Subcutaneous abdominal adipose tissue (tissue), 5 donors: ENCODE measurements around the gene PTER.

Experiments used
- H3K27ac ChIP-seq: one replicate; pipeline ENCODE4 v1.7.0; 2013; ENCODE audit warnings: low read depth, mild to moderate bottlenecking, inconsistent platforms, low read length, moderate library complexity
- H3K27me3 ChIP-seq, 5 donors: one replicate each; pipeline ENCODE4 v1.7.0; 2013; ENCODE audit warnings: low read length in 5 of 5, inconsistent platforms in 1 of 5; ENCODE audit not compliant: control insufficient read depth in 5 of 5, insufficient read depth in 4 of 5
- H3K36me3 ChIP-seq, 5 donors: one replicate each; pipeline ENCODE4 v1.7.0; 2013; ENCODE audit warnings: low read length in 5 of 5; ENCODE audit not compliant: control insufficient read depth in 5 of 5, insufficient read depth in 5 of 5
- H3K4me1 ChIP-seq, 5 donors: one replicate each; pipeline ENCODE4 v1.7.0; 2013; ENCODE audit warnings: low read length in 5 of 5, mild to moderate bottlenecking in 3 of 5, moderate library complexity in 1 of 5; ENCODE audit not compliant: control insufficient read depth in 5 of 5, insufficient read depth in 5 of 5
- H3K4me3 ChIP-seq, 5 donors: one replicate each; pipeline ENCODE4 v1.7.0; 2013; ENCODE audit warnings: low read length in 5 of 5, low read depth in 1 of 5
- H3K9ac ChIP-seq, 5 donors: one replicate each; pipeline ENCODE4 v1.7.0; 2013; ENCODE audit warnings: low read length in 5 of 5, mild to moderate bottlenecking in 4 of 5, moderate library complexity in 3 of 5
- H3K9me3 ChIP-seq, 5 donors: one replicate each; pipeline ENCODE4 v1.7.0; 2013; ENCODE audit warnings: low read length in 5 of 5; ENCODE audit not compliant: control insufficient read depth in 5 of 5
- donor health status: healthy.
- donor health status: healthy.
- donor health status: healthy.
- donor health status: healthy.
- donor health status: healthy.

PTER gene

GRCh38 chr10:16497911-16498310 lies 61.1 kb downstream of the PTER start:
- H3K27me3 ChIP-seq, result no peaks in the 10 kb centered on the region
- no peaks in the 10 kb centered on the region for H3K9me3 ChIP-seq

GRCh38 chr10:16505161-16505560 lies 68.4 kb downstream of the PTER start:
- Histone ChIP-seq H3K36me3 (peaks cover 0 to 35% (median 5%) of the 10 kb centered on the region in 5 donors), H3K27me3 (no peaks in the 10 kb centered on the region), H3K9me3 (no peaks in the 10 kb centered on the region), H3K27ac (no peak overlapping the region), H3K9ac (no peak overlapping the region), H3K4me1 (no peaks in the 10 kb centered on the region), H3K4me3 (no peak overlapping the region)

More at GRCh38 chr10:16497911-16498310, 61.1 kb downstream of the PTER start:
- peaks cover 0 to 6% (median 5%) of the 10 kb centered on the region in 5 donors for H3K36me3 ChIP-seq
- H3K27ac ChIP-seq, result no peak overlapping the region
- H3K9ac ChIP-seq, result no peak overlapping the region
- H3K4me1 ChIP-seq, result no peaks in the 10 kb centered on the region
- H3K4me3 ChIP-seq, result no peak overlapping the region

DNA sequence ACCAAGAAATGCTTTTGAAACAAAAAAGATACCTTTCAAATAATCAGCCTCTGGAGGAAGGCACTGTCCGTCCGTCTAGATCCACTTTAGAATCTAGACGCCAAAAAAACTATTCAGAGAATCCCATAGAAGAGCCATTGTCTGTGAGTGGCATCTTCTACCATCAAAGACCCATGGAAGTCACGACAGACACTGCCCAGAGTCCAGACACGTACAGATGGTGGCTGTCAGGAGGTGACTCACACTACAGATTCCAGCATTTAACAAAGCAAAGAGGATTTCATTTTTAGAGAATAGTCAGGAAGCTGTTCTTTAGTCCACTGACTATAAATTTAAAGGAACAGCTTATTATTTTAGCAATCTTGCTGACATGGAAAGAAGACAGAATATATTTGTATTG lies 73.2 kb downstream of the PTER start:
- no peak overlapping the region for H3K27ac ChIP-seq
- no peak overlapping the region for H3K9ac ChIP-seq
- no peak overlapping the region for H3K4me3 ChIP-seq
- no peaks in the 10 kb centered on the region for H3K4me1 ChIP-seq
- peaks cover 5 to 47% (median 10%) of the 10 kb centered on the region in 5 donors for H3K36me3 ChIP-seq
- H3K9me3 ChIP-seq, result no peaks in the 10 kb centered on the region
- H3K27me3 ChIP-seq, result no peaks in the 10 kb centered on the region

GRCh38 chr10:16510843-16511242 lies 74.0 kb downstream of the PTER start:
- Histone ChIP-seq H3K9me3 (no peaks in the 10 kb centered on the region), H3K4me3 (no peak overlapping the region), H3K27me3 (no peaks in the 10 kb centered on the region), H3K9ac (no peak overlapping the region), H3K27ac (no peak overlapping the region), H3K36me3 (peaks cover 5 to 38% (median 10%) of the 10 kb centered on the region in 5 donors), H3K4me1 (no peaks in the 10 kb centered on the region)

DNA sequence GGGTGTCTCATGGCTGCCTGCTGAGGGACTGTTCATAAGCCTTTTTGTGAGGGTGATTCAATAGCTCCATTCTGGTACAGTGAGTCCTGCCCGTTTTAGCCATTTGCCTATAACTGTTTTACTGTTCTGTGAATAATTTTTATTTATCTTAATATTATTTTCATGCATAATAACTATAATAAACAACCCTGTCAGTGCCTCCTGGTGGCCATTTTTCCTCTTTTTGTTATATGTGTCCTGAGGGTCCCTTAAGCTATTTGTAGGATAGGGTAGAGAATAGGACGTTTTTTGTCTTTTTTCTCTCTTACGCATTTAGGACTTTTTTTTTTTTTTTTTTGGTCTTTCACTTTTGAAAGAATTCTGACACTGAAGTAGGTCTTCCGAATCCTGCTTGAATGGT lies 82.0 kb downstream of the PTER start:
- peaks cover 0 to 25% (median 20%) of the 10 kb centered on the region in 5 donors for H3K4me1 ChIP-seq
- H3K9ac ChIP-seq, result no peak overlapping the region
- no peak overlapping the region for H3K4me3 ChIP-seq
- H3K27ac ChIP-seq, result no peak overlapping the region
- peaks cover 0 to 8% (median 5%) of the 10 kb centered on the region in 5 donors for H3K36me3 ChIP-seq
- peaks cover 7 to 27% (median 20%) of the 10 kb centered on the region in 5 donors for H3K27me3 ChIP-seq
- H3K9me3 ChIP-seq, result no peaks in the 10 kb centered on the region

DNA sequence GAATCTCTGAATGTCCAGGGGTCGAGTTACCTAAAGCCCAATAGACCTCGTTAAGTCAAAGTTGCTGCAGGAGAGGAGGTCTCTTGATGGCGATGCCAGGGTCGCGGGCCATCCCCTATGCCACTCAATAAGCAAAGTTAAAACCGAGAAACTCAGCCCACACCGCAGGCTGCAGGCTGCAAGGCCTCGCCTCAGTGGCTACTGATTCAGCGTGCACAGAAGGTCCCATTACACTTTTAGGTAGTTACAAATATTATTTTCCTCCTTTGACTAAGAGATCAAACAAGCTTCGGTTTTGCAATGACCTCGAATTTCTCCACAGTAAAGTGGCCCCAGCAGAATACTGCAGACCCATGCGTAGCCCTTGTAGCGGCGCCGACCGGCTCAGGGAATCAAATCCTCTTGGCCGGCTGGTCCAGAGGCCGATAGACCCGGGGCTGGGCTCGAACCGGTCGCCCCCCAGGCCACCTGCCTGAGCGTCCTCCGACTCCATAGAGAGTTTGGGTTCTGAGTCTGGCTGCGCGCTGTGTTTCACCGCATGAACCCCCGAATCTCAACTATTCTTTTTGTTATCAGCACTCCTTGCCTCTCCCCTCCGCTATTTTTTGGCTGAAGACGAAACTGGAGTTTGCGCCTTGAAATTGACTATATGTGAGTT lies 82.6 kb downstream of the PTER start:
- peaks cover 0 to 25% (median 20%) of the 10 kb centered on the region in 5 donors for H3K4me1 ChIP-seq
- H3K4me3 ChIP-seq, result peak overlapping the region in 1 of 5 donors; percentile 22
- H3K9me3 ChIP-seq, result no peaks in the 10 kb centered on the region
- no peak overlapping the region for H3K27ac ChIP-seq
- no peak overlapping the region for H3K9ac ChIP-seq
- peaks cover 0 to 4% (median 3%) of the 10 kb centered on the region in 5 donors for H3K36me3 ChIP-seq
- H3K27me3 ChIP-seq, result peaks cover 7 to 27% (median 20%) of the 10 kb centered on the region in 5 donors

DNA sequence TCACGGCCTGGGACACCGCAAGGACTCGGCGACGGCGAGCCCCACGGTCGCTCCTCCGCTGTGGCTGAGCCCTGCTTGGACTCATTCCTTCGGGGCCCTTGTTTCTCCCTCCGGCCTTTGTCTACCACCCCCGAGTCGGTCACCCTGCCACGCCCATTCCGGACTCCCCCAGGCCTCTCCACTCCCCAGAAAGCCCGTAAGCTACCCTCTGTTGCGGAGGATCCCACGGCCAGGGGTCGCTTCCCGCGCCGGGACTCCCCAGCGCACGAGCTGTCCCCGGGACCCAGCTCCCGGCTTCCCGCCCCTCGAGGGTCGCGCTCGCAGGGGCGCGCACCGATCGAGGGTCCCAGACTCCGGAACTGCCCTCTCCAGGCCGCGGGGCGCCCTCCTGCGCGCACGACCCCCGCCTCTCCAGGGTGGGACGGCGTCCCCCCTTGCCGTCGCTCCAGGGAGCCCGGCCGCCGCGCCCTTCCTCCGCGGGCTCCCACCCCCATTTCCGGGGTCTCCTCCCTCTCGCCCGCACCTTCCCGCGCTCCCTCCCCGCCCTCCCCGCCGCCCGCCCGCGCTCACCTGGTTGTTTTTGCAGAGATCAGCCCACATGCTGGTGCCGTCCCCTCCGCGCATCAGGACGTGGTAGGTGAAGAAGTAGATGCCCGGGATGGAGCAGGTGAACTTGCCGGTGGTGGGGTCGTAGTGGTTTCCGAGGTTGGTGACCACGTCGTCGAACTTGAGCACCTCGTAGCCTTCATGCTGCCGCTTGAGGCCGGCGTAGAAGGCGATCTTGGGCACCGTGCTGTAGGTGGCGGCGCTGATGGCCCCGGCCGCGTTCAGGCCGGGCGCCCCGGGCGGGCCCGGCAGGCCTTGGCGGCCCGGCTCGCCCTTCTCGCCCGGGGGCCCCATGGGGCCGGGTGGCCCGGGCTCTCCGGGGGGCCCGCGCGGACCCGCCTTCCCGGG lies 83.4 kb downstream of the PTER start:
- H3K4me3 ChIP-seq, result peak overlapping the region in 4 of 5 donors; percentile 47 to 72 (median 60)
- no peak overlapping the region for H3K27ac ChIP-seq
- H3K27me3 ChIP-seq, result peaks cover 7 to 27% (median 20%) of the 10 kb centered on the region in 5 donors
- H3K4me1 ChIP-seq, result peaks cover 0 to 25% (median 20%) of the 10 kb centered on the region in 5 donors
- H3K9ac ChIP-seq, result no peak overlapping the region
- H3K36me3 ChIP-seq, result no peaks in the 10 kb centered on the region
- H3K9me3 ChIP-seq, result no peaks in the 10 kb centered on the region

DNA sequence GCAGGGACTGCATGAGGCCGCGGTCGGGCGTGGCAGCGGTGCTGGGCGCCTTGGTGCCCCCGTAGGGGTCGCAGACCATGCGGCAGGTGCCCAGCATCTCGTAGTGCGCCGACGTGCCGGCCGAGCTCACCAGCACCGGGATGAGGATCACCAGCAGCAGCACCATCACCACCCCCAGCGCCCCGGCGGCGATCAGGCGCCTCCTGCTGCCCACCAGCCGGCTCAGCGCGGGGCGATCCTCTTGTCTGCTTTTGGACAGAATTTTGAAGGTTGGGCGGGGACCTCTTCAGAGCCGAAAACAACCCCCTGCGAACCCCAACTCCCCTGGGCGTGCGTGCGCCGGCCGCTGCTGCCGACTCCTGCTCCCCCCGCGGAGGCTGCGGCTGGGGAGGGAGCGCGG lies 84.1 kb downstream of the PTER start:
- peak overlapping the region in 4 of 5 donors; percentile 47 to 72 (median 60) for H3K4me3 ChIP-seq
- no peak overlapping the region for H3K9ac ChIP-seq
- H3K27me3 ChIP-seq, result peaks cover 7 to 27% (median 20%) of the 10 kb centered on the region in 5 donors
- H3K36me3 ChIP-seq, result no peaks in the 10 kb centered on the region
- H3K27ac ChIP-seq, result no peak overlapping the region
- H3K4me1 ChIP-seq, result peaks cover 0 to 25% (median 20%) of the 10 kb centered on the region in 5 donors
- H3K9me3 ChIP-seq, result no peaks in the 10 kb centered on the region

DNA sequence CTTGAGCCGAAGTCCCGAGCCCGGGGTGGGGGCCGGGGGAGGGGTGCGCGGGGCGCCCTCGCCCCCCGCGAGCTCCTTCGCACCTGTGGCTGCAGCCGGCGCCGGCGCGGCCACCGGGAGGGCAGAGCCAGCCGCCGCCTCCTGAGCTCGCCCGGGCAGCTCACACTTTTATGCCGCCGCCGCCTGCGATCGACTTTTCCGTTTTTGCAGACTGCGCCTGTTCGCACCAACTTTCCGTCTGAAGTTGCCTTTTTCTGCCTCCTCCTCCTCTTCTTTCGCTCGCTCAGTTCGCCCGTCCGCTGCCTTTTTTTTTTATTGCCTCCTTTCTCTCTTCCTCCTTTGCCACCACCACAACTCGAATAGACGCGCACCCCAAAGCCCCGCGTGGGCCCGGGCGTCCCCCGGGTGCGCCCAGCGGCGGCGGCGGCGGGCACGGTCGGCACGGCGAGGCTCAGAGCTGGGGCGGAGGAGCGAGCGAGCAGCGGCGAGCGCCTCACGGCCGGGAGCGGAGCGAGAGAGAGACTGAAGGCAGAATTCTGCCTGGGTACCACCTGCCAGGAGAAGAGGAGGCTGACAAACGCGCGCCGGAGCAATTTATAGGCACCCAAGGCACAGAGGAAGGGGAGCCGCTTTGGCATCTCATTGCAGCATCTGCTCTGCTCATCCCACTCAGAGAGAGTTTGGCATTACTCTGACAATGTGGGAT lies 84.7 kb downstream of the PTER start, which contains the start of gene C1QL3:
Gene C1QL3 (minus strand): TSS at position 569 of the 706 bp plus-strand sequence. CDS start 814 bp downstream, outside the sequence.
- no peak within 1 kb of the TSS for H3K27ac ChIP-seq
- no peaks in the 10 kb centered on the region for H3K36me3 ChIP-seq
- H3K27me3 ChIP-seq, result peaks cover 7 to 27% (median 20%) of the 10 kb centered on the region in 5 donors
- H3K4me1 ChIP-seq, result peaks cover 0 to 25% (median 20%) of the 10 kb centered on the region in 5 donors
- no peaks in the 10 kb centered on the region for H3K9me3 ChIP-seq
- H3K4me3 ChIP-seq, result peak within 1 kb of the TSS; percentile 47 to 72 (median 55)
- no peak within 1 kb of the TSS for H3K9ac ChIP-seq
